LHCN-M2 (cell line): ENCODE measurements around the gene B4GALT6. TPM values are rescaled to one million over a fixed set of nuclear protein-coding genes. Genes with fewer than 3 reads are reported as not detected.

Experiments
- DNase-seq: peaks from one replicate; pipeline ENCODE4 v3.0.0-alpha.2; 2012; ENCODE audit warnings: low read depth
- total RNA-seq: library from RNA; depleted of rRNA; stranded (reverse); fragments of >200 nt; gene quantifications from 2 replicates; pipeline ENCODE4 v1.2.3, GENCODE V29; 2014; rRNA removed

B4GALT6 gene
- total RNA-seq, 1 experiment from 2014 or later, result not detected

DNA sequence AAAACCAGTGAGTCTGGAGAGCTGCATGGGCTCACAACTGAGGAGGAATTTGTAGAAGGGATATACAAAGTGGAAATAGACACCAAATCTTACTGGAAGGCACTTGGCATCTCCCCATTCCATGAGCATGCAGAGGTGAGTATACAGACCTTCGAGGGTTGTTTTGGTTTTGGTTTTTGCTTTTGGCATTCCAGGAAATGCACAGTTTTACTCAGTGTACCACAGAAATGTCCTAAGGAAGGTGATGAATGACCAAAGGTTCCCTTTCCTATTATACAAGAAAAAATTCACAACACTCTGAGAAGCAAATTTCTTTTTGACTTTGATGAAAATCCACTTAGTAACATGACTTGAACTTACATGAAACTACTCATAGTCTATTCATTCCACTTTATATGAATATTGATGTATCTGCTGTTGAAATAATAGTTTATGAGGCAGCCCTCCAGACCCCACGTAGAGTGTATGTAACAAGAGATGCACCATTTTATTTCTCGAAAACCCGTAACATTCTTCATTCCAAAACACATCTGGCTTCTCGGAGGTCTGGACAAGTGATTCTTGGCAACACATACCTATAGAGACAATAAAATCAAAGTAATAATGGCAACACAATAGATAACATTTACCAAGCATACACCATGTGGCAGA lies 89.1 kb downstream of the B4GALT6 start:
- DNase-seq, result no peak

DNA sequence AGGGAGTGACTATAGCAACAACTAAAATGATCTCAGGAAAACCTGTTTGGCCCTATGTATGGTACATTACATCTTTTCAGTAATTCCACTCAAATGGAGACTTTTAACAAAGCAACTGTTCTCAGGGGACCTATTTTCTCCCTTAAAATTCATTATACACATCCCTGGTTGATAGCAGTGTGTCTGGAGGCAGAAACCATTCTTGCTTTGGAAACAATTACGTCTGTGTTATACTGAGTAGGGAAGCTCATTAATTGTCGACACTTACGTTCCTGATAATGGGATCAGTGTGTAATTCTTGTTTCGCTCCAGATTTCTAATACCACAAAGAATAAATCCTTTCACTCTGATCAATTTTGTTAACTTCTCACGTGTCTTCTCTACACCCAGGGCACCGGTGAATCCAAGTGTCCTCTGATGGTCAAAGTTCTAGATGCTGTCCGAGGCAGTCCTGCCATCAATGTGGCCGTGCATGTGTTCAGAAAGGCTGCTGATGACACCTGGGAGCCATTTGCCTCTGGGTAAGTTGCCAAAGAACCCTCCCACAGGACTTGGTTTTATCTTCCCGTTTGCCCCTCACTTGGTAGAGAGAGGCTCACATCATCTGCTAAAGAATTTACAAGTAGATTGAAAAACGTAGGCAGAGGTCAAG lies 91.7 kb downstream of the B4GALT6 start:
- no peak for DNase-seq

DNA sequence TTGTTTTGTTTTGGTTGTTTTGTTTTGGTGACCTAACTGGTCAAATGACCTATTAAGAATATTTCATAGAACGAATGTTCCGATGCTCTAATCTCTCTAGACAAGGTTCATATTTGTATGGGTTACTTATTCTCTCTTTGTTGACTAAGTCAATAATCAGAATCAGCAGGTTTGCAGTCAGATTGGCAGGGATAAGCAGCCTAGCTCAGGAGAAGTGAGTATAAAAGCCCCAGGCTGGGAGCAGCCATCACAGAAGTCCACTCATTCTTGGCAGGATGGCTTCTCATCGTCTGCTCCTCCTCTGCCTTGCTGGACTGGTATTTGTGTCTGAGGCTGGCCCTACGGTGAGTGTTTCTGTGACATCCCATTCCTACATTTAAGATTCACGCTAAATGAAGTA lies 92.8 kb downstream of the B4GALT6 start, which contains the start of gene TTR:
TSS of gene TTR (plus strand) at position 250 of the 400 bp plus-strand sequence. CDS start at position 276, 26 bp downstream.
- no peak for DNase-seq

DNA sequence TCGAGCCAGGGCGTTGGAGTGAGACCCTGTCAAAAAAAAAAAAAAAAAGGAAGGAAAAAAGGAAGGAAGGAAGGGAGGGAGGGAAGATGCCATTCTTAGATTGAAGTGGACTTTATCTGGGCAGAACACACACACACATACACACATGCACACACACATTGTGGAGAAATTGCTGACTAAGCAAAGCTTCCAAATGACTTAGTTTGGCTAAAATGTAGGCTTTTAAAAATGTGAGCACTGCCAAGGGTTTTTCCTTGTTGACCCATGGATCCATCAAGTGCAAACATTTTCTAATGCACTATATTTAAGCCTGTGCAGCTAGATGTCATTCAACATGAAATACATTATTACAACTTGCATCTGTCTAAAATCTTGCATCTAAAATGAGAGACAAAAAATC lies 93.3 kb downstream of the B4GALT6 start:
- DNase-seq, result no peak

DNA sequence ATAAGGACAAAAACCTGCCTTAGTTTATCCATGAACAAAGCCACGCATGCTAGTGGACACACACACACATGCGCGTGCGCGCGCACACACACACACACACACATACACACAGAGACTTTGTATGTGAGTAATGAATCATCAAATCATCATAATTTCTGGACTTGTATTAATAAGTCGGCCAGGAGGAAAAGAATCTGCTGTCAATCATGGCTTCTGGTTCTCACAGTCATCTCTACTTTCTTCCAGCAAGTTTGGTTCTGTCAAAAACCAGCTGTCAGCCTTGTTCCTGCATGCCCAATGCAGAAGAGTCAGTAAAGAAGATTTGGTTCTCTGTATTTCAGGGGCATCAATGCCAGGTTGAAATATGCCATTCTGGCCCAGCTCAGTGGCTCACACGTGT lies 93.8 kb downstream of the B4GALT6 start:
- no peak for DNase-seq

DNA sequence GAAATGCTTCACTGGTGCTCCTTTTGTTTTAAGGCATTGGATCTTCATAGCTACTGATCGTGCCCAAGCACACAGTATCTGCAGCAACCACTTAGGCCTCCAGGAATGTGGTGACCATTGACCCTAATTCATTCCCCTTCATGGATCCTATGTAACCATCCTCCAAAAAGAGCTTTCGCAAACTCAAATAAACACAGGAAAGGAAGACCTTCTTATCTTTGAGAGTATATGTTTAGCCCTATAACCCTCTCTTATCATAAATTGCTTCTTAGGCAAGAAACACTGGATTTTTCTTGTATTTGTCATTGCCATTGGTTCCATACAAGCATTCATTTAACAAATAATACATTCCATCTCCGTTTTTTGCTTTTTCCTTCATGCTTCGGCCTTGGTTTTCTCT lies 96.9 kb downstream of the B4GALT6 start:
- no peak for DNase-seq

DNA sequence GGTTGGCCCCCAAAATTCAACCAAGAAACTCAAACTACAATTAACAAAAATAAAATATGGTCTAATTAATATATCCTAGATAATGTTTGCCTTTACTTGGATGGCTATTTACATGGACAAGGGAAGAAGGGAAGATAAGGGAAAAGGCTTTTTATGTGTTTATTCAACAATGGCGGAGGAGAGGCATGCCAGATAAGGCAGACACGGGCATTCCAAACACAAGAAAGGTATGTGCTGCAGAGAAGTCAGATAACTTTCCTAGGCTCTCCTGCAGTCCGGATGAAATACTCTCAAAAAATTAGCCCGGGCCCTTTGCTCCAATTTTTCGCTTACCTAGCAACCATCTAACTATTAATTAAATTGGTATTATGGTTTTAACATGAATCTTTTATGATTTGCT lies 97.8 kb downstream of the B4GALT6 start:
- DNase-seq, result no peak

DNA sequence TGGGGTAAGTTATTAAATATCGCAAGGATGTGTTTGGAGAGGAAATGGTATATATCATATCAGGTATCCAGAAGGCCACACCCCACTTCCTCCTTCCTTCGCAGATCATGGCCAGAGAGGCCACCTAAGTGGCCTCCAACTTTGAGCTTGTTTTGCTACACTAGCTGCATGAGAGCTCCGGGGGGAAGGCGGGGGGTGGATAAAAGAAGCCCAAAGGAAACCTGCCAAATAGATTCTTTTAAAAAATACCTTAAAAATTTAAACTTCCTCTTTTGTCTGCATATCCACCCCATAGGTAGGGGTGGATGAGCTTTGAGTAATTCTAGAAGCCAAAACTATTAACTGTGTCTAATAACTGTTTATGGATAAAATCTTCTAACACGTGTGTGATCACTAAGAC lies 98.4 kb downstream of the B4GALT6 start:
- no peak for DNase-seq

DNA sequence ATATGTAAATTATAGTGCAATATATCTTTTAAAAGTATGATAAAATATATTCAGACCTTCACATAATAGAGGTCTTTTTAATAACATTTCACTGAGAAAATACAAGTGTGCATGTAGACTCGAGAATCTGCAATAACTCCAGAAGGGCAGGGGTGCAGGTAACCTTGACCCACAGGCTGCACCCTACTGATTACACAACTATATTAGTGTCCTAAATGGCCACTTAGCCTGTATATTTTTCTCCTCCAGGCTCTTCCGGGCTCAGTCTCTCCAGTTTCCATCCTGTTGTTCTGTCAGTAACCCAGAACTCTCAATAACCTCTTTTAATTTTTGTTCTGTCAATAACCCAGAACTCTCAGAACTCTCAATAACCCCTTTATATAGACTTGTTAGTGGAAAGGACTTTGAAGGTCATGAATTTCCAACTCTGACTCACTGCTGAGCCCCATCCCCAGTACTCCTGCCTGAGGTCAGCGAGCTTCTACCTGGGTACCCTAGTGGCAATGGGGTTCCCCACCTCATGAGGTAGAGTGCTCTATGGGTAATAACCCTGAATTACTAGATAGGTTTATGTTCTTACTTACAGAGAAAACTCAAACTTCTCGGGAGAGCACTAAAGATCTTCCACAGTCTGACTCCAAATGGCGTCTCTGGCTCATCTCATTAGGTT lies 101.1 kb downstream of the B4GALT6 start:
- DNase-seq, result no peak

DNA sequence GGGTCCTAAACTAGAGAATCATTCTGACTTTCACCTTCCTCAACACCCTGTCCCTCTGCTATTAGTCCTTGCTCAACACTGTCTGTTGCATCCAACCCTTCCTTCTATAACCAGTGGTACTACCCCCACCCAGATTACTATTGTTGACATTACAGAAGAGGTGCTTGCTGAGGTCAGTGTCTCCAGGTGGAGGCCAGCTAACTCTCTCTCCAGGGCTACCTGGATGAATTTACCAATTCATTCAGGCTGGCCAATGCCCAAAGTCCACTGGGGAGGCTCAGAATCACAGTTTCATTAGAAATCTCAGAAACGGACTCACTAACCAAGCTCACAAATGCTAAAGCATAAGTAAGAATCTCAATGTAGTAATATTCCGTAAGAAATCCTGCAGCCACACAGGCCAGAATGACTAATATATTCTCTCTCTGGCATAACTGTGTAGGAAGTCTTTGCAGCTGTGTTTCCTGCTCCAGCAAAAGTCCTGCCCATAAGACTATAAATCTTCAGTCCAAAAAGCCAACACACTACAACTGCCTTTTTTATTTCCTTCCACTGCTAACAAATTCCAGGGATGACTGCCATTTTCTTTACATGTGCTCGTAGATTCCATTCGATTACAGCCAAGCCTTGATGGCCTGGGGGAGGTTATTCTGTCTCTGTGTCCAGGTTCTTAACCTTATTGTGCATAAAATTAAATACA lies 102.7 kb downstream of the B4GALT6 start:
- DNase-seq, result no peak

DNA sequence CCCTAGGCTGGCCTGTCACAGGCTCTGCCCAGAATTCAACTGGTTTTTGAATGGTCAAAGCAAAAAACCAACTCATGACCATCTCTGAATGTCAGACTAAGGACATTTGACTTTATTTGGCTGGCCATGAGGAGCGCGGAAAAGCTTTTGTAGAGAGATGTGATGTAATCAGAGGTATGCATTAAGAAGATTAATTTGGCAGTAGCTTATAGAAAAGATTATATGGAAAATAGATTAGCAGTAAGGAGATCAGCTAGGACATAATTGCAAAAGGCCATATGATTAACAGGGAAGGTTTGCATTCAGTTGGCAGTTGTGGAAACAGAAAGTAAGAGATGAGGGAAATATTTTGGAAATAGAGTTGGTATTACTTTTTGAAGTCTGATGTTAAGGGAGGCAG lies 105.0 kb downstream of the B4GALT6 start:
- DNase-seq, result no peak

DNA sequence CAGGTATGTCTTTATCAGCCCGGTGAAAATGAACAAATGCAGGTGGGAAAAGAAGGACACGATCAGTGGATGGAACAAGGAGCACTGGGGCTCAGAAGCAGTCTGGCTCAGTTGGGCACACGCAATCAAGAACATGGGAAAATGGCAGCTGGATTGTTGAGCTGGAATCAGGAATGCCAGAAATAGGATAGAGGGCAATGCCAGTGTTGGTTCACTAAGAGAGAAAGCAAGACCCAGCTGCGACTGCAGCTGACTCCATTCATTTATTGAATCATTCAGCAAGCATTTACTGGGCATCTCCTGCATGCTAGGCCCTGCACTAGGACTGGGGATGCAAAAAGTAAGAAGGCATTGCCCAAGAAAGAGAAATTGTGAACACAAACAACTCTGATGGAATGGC lies 106.3 kb downstream of the B4GALT6 start:
- DNase-seq, result no peak

DNA sequence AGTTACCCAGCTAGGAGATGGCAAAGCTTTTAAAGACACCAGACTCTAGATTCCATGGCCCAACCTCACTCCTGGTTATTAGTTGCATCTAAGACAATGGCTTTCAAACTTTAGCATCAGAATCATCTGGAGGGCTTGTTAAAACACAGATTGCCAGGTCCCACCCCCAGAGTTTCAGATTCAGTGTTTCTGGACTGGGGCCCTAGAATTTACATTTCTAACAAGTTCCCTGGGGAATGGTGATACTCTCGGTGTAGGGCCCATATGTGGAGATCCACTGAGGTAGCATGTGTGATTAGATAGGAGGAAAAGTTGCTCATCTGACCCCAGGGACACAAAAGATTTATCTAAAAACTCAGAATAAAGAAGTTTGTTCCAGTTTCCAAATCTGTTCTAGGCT lies 107.2 kb downstream of the B4GALT6 start:
- no peak for DNase-seq

DNA sequence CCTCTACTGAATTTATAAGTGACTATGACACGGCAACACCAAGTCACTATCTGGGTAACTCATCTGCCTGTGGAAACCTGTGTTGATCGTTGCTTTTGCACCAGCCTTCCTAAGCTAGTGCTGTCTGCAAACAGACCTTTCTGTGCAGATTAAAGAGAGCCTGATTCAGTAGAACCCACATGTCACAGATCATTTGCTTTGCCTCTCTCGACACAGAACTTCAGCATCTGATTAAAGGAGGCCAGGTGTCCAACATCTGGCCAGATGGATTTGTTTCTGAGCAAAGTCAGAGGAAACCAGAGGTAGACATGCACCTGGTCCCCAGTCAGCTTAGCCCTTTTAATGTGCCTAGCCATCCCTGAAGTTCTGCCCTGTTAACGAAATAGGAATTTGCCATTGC lies 107.7 kb downstream of the B4GALT6 start:
- no peak for DNase-seq

DNA sequence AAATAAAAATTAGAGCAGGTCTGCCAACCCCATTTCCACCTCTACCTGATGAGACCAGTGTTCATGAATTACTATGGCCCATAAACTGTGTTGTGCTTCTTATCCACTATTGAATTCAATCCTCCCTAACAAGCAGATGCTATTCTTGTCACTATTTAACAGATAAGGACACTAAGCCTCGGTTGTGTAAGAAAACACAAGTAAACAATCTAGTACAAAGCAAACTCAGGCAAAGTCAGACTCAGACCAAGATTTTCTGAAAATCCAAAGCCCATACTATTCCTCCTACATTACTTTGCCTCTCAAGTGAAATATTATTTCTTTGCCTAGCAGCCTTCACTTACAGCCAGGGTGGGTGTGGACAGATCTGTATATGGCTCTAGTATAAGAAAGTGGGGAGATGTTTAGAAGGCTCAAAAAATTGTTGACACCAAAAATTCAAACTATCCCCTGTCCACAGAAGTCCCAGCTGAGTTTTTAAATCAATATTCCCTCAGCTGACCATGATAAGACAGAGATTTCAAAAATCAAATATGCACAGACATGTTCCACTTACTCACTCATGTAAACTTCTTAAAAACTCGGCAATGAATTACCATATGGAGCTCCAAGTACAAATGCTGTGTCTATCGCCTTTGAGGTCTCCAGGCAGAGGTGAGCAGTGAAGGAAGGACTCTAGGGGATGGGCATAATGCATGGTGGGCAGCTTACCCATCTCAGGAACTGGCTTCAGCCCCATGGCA lies 108.7 kb downstream of the B4GALT6 start:
- DNase-seq, result no peak

DNA sequence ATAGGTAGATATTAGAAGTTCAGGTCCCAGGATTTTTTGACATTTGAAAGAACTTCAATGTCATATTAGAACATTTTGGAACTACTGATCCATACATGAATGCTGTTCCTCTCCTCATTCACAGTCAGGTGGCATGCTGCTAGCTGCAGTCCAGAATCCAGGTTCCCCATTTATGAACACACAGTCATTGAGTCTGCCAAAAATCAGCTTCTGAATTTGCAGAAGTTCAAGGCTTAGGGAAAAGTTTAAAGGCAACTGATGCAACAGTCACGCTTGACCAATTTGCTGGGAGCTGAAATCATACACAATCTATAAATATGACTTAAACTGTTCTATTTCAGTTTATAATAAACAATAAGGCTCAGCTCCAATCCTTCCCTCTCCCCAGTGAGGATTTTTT lies 110.0 kb downstream of the B4GALT6 start:
- DNase-seq, result no peak

Other genes with a start within 250 kb of the B4GALT6 start
- not detected in 2 replicates for gene DSG3, start 236.8 kb downstream of the B4GALT6 start, total RNA-seq
- under 0.01 TPM in 2 replicates for gene DSG2, start 186.4 kb downstream of the B4GALT6 start, total RNA-seq
- gene TTR, start 92.7 kb downstream of the B4GALT6 start, total RNA-seq, result not detected in 2 replicates
- not detected in 2 replicates for gene SLC25A52, start 76.3 kb upstream of the B4GALT6 start, total RNA-seq